Peyer's patch (tissue), 4 donors: ENCODE results near the gene GH2.

Experiments used
- CTCF ChIP-seq, 6 experiments: fragments of 450-650 bp in 4 of 6; fragments of 200-600 bp in 2 of 6; sonication (generic) in 1 of 6; IDR thresholded peaks; one replicate each; pipeline ENCODE4 v1.5.1; 2017 to 2019; ENCODE audit warnings: antibody characterized with exemption in 6 of 6, mild to moderate bottlenecking in 3 of 6, moderate library complexity in 1 of 6
- POLR2A ChIP-seq, 2 donors: fragments of 450-650 bp; IDR thresholded peaks; one replicate each; pipeline ENCODE4 v1.5.1; 2017; ENCODE audit warnings: antibody characterized with exemption in 2 of 2, mild to moderate bottlenecking in 2 of 2, moderate library complexity in 2 of 2

GRCh38 chr17:63850401-63850800 is 31.3 kb downstream of the GH2 start:
- TF ChIP-seq CTCF (IDR thresholded peaks at IDR 0.05): no peak
- TF ChIP-seq POLR2A (IDR thresholded peaks at IDR 0.05): no peak
